Epithelial cell of esophagus (primary cell): ENCODE results near the gene ZIC3.

Source experiments
- DNase-seq: peaks from one replicate; pipeline ENCODE4 v3.0.0; 2010; ENCODE audit warnings: low read depth
- H3K4me3 ChIP-seq: 2 replicates; pipeline ENCODE4 v1.5.1; 2011; ENCODE audit warnings: mild to moderate bottlenecking, low read length, control low read depth
- CTCF ChIP-seq: IDR thresholded peaks from 2 replicates; pipeline ENCODE4 v1.5.1; 2011; ENCODE audit warnings: low read depth, mild to moderate bottlenecking, low read length, control low read depth, inconsistent platforms; ENCODE audit not compliant: insufficient read depth; ENCODE audit errors: missing control alignments

Gene ZIC3

DNA sequence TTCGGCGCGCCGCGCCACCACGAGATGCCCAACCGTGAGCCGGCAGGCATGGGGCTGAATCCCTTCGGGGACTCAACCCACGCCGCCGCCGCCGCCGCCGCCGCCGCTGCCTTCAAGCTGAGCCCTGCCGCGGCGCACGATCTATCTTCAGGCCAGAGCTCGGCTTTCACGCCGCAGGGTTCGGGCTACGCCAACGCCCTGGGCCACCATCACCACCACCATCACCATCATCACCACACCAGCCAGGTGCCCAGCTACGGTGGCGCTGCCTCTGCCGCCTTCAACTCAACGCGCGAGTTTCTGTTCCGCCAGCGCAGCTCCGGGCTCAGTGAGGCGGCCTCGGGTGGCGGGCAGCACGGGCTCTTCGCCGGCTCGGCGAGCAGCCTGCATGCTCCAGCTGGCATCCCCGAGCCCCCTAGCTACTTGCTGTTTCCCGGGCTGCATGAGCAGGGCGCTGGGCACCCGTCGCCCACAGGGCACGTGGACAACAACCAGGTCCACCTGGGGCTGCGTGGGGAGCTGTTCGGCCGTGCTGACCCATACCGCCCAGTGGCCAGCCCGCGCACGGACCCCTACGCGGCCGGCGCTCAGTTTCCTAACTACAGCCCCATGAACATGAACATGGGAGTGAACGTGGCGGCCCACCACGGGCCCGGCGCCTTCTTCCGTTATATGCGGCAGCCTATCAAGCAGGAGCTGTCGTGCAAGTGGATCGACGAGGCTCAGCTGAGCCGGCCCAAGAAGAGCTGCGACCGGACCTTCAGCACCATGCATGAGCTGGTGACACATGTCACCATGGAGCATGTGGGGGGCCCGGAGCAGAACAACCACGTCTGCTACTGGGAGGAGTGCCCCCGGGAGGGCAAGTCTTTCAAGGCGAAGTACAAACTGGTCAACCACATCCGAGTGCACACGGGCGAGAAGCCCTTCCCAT lies 1.1 kb downstream of the ZIC3 start:
- no peak overlapping the region for H3K4me3 ChIP-seq
- TF ChIP-seq CTCF = no peak
- DNase-seq = no peak

GRCh38 chrX:137567682-137568232 lies 1.8 kb downstream of the ZIC3 start:
- no peak overlapping the region for H3K4me3 ChIP-seq
- TF ChIP-seq CTCF = no peak
- DNase-seq = no peak

GRCh38 chrX:137568741-137569469 lies 3.0 kb downstream of the ZIC3 start:
- DNase-seq = no peak
- TF ChIP-seq CTCF = no peak
- H3K4me3 ChIP-seq = no peak overlapping the region

GRCh38 chrX:137569470-137569891 lies 3.6 kb downstream of the ZIC3 start:
- no peak overlapping the region for H3K4me3 ChIP-seq
- no peak for TF ChIP-seq CTCF
- DNase-seq = no peak

- no peak overlapping the region for H3K4me3 ChIP-seq
- no peak for DNase-seq
- TF ChIP-seq CTCF = no peak
Measured at GRCh38 chrX:137573324-137574101, 7.6 kb downstream of the ZIC3 start.

GRCh38 chrX:137574102-137574783 lies 8.3 kb downstream of the ZIC3 start:
- no peak overlapping the region for H3K4me3 ChIP-seq
- TF ChIP-seq CTCF = no peak
- no peak for DNase-seq
